Dendritic cell treated with granulocyte-macrophage colony-stimulating factor and Interleukin-4, amounts not matched to agents 40 ng/mL and 50 ng/mL, for 4 days (primary cell): Measurements from ENCODE around the gene CD8A.
"Not testable (repeated sequence)": the region's sequence is repeated elsewhere in the genome, so short reads cannot be mapped to it uniquely, and the experiment has no call there.

Experiments used
- H3K27ac Mint-ChIP-seq: one replicate; pipeline ENCODE4 v1.8.0; 2022; ENCODE audit warnings: mild to moderate bottlenecking, mixed read lengths
- H3K27me3 Mint-ChIP-seq: one replicate; pipeline ENCODE4 v1.8.0; 2022; ENCODE audit warnings: mild to moderate bottlenecking, mixed read lengths
- H3K36me3 Mint-ChIP-seq: one replicate; pipeline ENCODE4 v1.8.0; 2022; ENCODE audit warnings: low read depth, mixed read lengths
- H3K4me1 Mint-ChIP-seq: one replicate; pipeline ENCODE4 v1.8.0; 2022; ENCODE audit warnings: low read depth, mixed read lengths
- H3K4me3 Mint-ChIP-seq: one replicate; pipeline ENCODE4 v1.8.0; 2022; ENCODE audit warnings: mild to moderate bottlenecking, moderate library complexity, mixed read lengths
- H3K9me3 Mint-ChIP-seq: one replicate; pipeline ENCODE4 v1.8.0; 2022; ENCODE audit warnings: mixed read lengths
- intact Hi-C: fragments of 100-400 bp; cut with micrococcal nuclease; formaldehyde crosslinking; loops from one replicate; pipeline ENCODE4 v1.15.0; 2022

CD8A gene

GRCh38 chr2:86751778-86752177 is 38.9 kb downstream of the CD8A start:
- Mint-ChIP-seq H3K27ac (no peak overlapping the region), H3K36me3 (peaks cover 85% of the 10 kb centered on the region), H3K4me1 (peaks cover 4% of the 10 kb centered on the region), H3K27me3 (no peaks in the 10 kb centered on the region), H3K9me3 (peaks cover 22% of the 10 kb centered on the region), H3K4me3 (no peak overlapping the region)
- intact Hi-C loops: no loop called here

- peaks cover 82% of the 10 kb centered on the region for H3K36me3 Mint-ChIP-seq
- intact Hi-C loops: no loop called here
- no peak overlapping the region for H3K4me3 Mint-ChIP-seq
- H3K4me1 Mint-ChIP-seq: peaks cover 7% of the 10 kb centered on the region
- H3K27ac Mint-ChIP-seq: no peak overlapping the region
- H3K9me3 Mint-ChIP-seq: peaks cover 22% of the 10 kb centered on the region
- H3K27me3 Mint-ChIP-seq: no peaks in the 10 kb centered on the region
Measured at GRCh38 chr2:86750240-86750839, 40.4 kb downstream of the CD8A start.

GRCh38 chr2:86747711-86748639 is 42.7 kb downstream of the CD8A start:
- intact Hi-C loops: no loop called here
- Mint-ChIP-seq H3K9me3 (peaks cover 22% of the 10 kb centered on the region), H3K4me3 (no peak overlapping the region), H3K36me3 (peaks cover 83% of the 10 kb centered on the region), H3K27me3 (no peaks in the 10 kb centered on the region), H3K4me1 (peaks cover 9% of the 10 kb centered on the region), H3K27ac (no peak overlapping the region)

GRCh38 chr2:86746939-86747338 is 43.8 kb downstream of the CD8A start:
- Mint-ChIP-seq H3K9me3 (peaks cover 22% of the 10 kb centered on the region), H3K4me3 (no peak overlapping the region), H3K27ac (no peak overlapping the region), H3K36me3 (peaks cover 81% of the 10 kb centered on the region), H3K27me3 (no peaks in the 10 kb centered on the region), H3K4me1 (peaks cover 9% of the 10 kb centered on the region)
- intact Hi-C loops: no loop called here

GRCh38 chr2:86744152-86744551 is 46.6 kb downstream of the CD8A start:
- Mint-ChIP-seq H3K4me1 (peaks cover 9% of the 10 kb centered on the region), H3K27me3 (no peaks in the 10 kb centered on the region), H3K4me3 (no peak overlapping the region), H3K9me3 (no peaks in the 10 kb centered on the region), H3K27ac (no peak overlapping the region), H3K36me3 (peaks cover 55% of the 10 kb centered on the region)
- intact Hi-C loops: no loop called here

- H3K4me1 Mint-ChIP-seq, H3K4me3 Mint-ChIP-seq, H3K27ac Mint-ChIP-seq, intact Hi-C loops, H3K9me3 Mint-ChIP-seq, H3K27me3 Mint-ChIP-seq: not testable (repeated sequence)
- peaks cover 46% of the 10 kb centered on the region for H3K36me3 Mint-ChIP-seq
Measured at GRCh38 chr2:86741889-86742498, 48.7 kb downstream of the CD8A start.

GRCh38 chr2:86739889-86740288 is 50.8 kb downstream of the CD8A start:
- intact Hi-C loops, H3K27ac Mint-ChIP-seq, H3K27me3 Mint-ChIP-seq, H3K4me3 Mint-ChIP-seq, H3K9me3 Mint-ChIP-seq, H3K4me1 Mint-ChIP-seq: not testable (repeated sequence)
- H3K36me3 Mint-ChIP-seq: peaks cover 29% of the 10 kb centered on the region

GRCh38 chr2:86739485-86739884 is 51.2 kb downstream of the CD8A start:
- peaks cover 24% of the 10 kb centered on the region for H3K36me3 Mint-ChIP-seq
- H3K4me3 Mint-ChIP-seq, H3K27ac Mint-ChIP-seq, H3K27me3 Mint-ChIP-seq, intact Hi-C loops, H3K4me1 Mint-ChIP-seq, H3K9me3 Mint-ChIP-seq: not testable (repeated sequence)

- H3K4me3 Mint-ChIP-seq, intact Hi-C loops: not testable (repeated sequence)
Measured at GRCh38 chr2:86734896-86735295, 55.8 kb downstream of the CD8A start.

More at GRCh38 chr2:86734896-86735295, 55.8 kb downstream of the CD8A start:
- H3K27me3 Mint-ChIP-seq, H3K9me3 Mint-ChIP-seq, H3K4me1 Mint-ChIP-seq, H3K36me3 Mint-ChIP-seq, H3K27ac Mint-ChIP-seq: not testable (repeated sequence)
